PC-9 (cell line): ENCODE data around the gene MBOAT2.

Source experiments
- EZH2 ChIP-seq: fragments of 200-600 bp; sonication (generic); IDR thresholded peaks from 2 replicates; pipeline ENCODE4 v1.8.0; 2017; ENCODE audit warnings: antibody characterized with exemption, low read depth
- TF ChIP-seq, protein P1 (sequence below): fragments of 200-600 bp; sonication (generic); conservative IDR thresholded peaks from 2 replicates; pipeline ENCODE4 v1.6.1; 2017; ENCODE audit warnings: mixed run types, antibody characterized with exemption, mild to moderate bottlenecking, moderate library complexity

DNA sequence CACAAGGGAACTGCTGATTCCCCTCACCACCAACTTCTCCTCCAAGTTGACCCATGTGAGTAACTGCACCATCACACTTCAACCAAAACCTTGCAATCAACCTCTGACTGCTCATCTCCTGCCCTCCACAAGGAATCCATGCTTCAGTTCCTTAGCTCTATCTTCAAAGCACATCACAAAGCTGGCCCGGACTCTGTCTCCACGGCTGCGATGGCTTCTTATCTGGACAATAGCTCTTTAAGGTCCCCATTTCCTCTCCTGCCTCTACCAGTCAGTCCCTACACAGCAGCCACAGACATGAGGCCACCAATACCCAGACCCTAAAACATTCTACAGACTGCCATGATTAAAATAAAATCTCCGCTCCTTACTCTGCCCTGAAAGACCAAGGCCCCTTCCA lies 25.7 kb downstream of the MBOAT2 start:
- TF ChIP-seq, protein P1, sequence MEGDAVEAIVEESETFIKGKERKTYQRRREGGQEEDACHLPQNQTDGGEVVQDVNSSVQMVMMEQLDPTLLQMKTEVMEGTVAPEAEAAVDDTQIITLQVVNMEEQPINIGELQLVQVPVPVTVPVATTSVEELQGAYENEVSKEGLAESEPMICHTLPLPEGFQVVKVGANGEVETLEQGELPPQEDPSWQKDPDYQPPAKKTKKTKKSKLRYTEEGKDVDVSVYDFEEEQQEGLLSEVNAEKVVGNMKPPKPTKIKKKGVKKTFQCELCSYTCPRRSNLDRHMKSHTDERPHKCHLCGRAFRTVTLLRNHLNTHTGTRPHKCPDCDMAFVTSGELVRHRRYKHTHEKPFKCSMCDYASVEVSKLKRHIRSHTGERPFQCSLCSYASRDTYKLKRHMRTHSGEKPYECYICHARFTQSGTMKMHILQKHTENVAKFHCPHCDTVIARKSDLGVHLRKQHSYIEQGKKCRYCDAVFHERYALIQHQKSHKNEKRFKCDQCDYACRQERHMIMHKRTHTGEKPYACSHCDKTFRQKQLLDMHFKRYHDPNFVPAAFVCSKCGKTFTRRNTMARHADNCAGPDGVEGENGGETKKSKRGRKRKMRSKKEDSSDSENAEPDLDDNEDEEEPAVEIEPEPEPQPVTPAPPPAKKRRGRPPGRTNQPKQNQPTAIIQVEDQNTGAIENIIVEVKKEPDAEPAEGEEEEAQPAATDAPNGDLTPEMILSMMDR, result no peak
- TF ChIP-seq EZH2, result no peak
